H1 (cell line): ENCODE data around the gene RIN3. TPM values are rescaled to one million over a fixed set of nuclear protein-coding genes. Genes with fewer than 3 reads are reported as not detected.

Source experiments
- JUN ChIP-seq: IDR thresholded peaks from 2 replicates; pipeline ENCODE4 v1.6.1; 2011; ENCODE audit warnings: low read depth, mild to moderate bottlenecking, improper control_type of control experiment, low read length
- RAD21 ChIP-seq, 2 experiments: IDR thresholded peaks in 1 of 2; conservative IDR thresholded peaks in 1 of 2; 2 replicates each; pipeline ENCODE4 v1.6.1; 2011; ENCODE audit warnings: low read depth in 2 of 2, low read length in 2 of 2, improper control_type of control experiment in 1 of 2, inconsistent platforms in 1 of 2, mild to moderate bottlenecking in 1 of 2, moderate library complexity in 1 of 2
- SRF ChIP-seq: IDR thresholded peaks from 2 replicates; pipeline ENCODE4 v1.6.1; 2011; ENCODE audit warnings: mild to moderate bottlenecking, low read depth, low read length, moderate library complexity
- polyA plus RNA-seq, 7 experiments: library from polyadenylated mRNA; depleted of rRNA in 3 of 7; stranded (reverse) in 5 of 7; unstranded in 2 of 7; fragments of >200 nt in 5 of 7; fragments of 200-250 nt in 2 of 7; gene quantifications; 1 replicate in 5 of 7; 2 replicates in 1 of 7; 4 replicates in 1 of 7; pipeline versions ENCODE4 v1.2.1 to v1.2.3, GENCODE V29; 2011 to 2013; ENCODE audit warnings: missing spikeins in 2 of 7, mixed read lengths in 2 of 7
- total RNA-seq: library from RNA; stranded (reverse); fragmentation: NEBNext Ultra II Directional; extraction: Animal tissue kit (Norgen Biotek cat#: 25700); gene quantifications from 2 replicates; pipeline ENCODE4 v1.2.1, GENCODE V29; 2021
- TF ChIP-seq, protein P1 (sequence below): fragments of 300-600 bp; sonication (generic); IDR thresholded peaks from 2 replicates; pipeline ENCODE4 v1.7.1; 2012; ENCODE audit warnings: low read length, moderate library complexity, mild to moderate bottlenecking, inconsistent platforms; ENCODE audit not compliant: insufficient replicate concordance

The RIN3 gene
- total and polyA plus RNA-seq, 2 of the 8 experiments (the other 6 are each of a cell fraction or from before 2014, with no cell fraction given) = 0.59 to 1.5 TPM

- TF ChIP-seq JUN (no peak), RAD21 (IDR thresholded peaks at IDR 0.05 in 1 of 2, conservative IDR thresholded peaks at IDR 0.05 in 1 of 2; ENCODE audit: low read depth in 2 of 2, low read length in 2 of 2) (no peak), SRF (no peak)
- TF ChIP-seq, protein P1, sequence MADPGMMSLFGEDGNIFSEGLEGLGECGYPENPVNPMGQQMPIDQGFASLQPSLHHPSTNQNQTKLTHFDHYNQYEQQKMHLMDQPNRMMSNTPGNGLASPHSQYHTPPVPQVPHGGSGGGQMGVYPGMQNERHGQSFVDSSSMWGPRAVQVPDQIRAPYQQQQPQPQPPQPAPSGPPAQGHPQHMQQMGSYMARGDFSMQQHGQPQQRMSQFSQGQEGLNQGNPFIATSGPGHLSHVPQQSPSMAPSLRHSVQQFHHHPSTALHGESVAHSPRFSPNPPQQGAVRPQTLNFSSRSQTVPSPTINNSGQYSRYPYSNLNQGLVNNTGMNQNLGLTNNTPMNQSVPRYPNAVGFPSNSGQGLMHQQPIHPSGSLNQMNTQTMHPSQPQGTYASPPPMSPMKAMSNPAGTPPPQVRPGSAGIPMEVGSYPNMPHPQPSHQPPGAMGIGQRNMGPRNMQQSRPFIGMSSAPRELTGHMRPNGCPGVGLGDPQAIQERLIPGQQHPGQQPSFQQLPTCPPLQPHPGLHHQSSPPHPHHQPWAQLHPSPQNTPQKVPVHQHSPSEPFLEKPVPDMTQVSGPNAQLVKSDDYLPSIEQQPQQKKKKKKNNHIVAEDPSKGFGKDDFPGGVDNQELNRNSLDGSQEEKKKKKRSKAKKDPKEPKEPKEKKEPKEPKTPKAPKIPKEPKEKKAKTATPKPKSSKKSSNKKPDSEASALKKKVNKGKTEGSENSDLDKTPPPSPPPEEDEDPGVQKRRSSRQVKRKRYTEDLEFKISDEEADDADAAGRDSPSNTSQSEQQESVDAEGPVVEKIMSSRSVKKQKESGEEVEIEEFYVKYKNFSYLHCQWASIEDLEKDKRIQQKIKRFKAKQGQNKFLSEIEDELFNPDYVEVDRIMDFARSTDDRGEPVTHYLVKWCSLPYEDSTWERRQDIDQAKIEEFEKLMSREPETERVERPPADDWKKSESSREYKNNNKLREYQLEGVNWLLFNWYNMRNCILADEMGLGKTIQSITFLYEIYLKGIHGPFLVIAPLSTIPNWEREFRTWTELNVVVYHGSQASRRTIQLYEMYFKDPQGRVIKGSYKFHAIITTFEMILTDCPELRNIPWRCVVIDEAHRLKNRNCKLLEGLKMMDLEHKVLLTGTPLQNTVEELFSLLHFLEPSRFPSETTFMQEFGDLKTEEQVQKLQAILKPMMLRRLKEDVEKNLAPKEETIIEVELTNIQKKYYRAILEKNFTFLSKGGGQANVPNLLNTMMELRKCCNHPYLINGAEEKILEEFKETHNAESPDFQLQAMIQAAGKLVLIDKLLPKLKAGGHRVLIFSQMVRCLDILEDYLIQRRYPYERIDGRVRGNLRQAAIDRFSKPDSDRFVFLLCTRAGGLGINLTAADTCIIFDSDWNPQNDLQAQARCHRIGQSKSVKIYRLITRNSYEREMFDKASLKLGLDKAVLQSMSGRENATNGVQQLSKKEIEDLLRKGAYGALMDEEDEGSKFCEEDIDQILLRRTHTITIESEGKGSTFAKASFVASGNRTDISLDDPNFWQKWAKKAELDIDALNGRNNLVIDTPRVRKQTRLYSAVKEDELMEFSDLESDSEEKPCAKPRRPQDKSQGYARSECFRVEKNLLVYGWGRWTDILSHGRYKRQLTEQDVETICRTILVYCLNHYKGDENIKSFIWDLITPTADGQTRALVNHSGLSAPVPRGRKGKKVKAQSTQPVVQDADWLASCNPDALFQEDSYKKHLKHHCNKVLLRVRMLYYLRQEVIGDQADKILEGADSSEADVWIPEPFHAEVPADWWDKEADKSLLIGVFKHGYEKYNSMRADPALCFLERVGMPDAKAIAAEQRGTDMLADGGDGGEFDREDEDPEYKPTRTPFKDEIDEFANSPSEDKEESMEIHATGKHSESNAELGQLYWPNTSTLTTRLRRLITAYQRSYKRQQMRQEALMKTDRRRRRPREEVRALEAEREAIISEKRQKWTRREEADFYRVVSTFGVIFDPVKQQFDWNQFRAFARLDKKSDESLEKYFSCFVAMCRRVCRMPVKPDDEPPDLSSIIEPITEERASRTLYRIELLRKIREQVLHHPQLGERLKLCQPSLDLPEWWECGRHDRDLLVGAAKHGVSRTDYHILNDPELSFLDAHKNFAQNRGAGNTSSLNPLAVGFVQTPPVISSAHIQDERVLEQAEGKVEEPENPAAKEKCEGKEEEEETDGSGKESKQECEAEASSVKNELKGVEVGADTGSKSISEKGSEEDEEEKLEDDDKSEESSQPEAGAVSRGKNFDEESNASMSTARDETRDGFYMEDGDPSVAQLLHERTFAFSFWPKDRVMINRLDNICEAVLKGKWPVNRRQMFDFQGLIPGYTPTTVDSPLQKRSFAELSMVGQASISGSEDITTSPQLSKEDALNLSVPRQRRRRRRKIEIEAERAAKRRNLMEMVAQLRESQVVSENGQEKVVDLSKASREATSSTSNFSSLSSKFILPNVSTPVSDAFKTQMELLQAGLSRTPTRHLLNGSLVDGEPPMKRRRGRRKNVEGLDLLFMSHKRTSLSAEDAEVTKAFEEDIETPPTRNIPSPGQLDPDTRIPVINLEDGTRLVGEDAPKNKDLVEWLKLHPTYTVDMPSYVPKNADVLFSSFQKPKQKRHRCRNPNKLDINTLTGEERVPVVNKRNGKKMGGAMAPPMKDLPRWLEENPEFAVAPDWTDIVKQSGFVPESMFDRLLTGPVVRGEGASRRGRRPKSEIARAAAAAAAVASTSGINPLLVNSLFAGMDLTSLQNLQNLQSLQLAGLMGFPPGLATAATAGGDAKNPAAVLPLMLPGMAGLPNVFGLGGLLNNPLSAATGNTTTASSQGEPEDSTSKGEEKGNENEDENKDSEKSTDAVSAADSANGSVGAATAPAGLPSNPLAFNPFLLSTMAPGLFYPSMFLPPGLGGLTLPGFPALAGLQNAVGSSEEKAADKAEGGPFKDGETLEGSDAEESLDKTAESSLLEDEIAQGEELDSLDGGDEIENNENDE = no peak
These were observed 11.9 kb downstream of the RIN3 start (continued) for GRCh38 chr14:92525322-92526095.
